GM21619 (cell line): ENCODE results near the gene PPP1R3D.
"Not testable (repeated sequence)": the region's sequence is repeated elsewhere in the genome, so short reads cannot be mapped to it uniquely, and the experiment has no call there.

Experiments used
- ATAC-seq: cut with Tn5 transposase; IDR thresholded peaks from one replicate; pipeline ENCODE4 v1.9.1; 2021; ENCODE audit not compliant: unreplicated experiment

PPP1R3D gene

GRCh38 chr20:59925899-59926298, 14.2 kb downstream of the PPP1R3D start:
- ATAC-seq, result no peak

DNA sequence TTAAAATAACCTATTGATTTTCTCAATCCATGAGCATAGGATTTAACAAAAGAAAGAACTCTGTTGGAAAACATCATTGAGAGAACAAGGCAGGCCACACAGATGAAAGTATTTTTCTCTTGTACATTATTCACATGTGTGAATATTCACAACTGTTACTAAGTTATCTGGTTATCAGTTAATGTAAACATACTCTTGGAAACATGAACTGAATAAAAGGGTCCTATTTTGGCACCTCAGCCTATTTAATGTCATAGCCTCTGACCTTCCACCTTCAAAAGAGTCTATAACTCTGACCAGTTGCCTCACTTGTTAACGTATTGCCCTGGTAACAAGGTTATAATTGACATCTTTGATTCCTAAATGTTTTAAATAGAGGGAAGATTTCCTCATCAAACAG, 14.7 kb downstream of the PPP1R3D start:
- ATAC-seq, result no peak

GRCh38 chr20:59923514-59923913, 16.6 kb downstream of the PPP1R3D start:
- ATAC-seq, result no peak

DNA sequence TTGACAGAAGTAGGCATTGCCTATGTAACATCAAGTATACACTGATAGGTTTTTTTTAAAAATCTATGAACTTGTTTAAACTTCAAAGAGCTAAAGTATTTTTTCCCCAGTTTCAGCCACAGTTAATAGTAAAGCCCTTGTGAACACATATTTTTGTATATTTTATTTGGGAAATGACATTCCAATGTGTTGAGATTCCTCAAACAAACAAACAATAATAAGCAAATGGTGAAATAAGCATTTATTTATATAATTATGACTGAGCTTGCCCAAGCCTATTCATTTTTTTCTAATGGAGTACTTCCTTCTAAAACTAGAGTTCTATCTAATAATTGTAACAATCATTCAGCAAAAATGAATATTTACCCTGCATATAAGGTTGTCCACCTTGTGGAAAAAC, 19.2 kb downstream of the PPP1R3D start:
- no peak for ATAC-seq

GRCh38 chr20:59912609-59913008, 27.5 kb downstream of the PPP1R3D start:
- no peak for ATAC-seq

GRCh38 chr20:59911041-59911440, 29.1 kb downstream of the PPP1R3D start:
- ATAC-seq, result no peak

GRCh38 chr20:59908855-59909254, 31.2 kb downstream of the PPP1R3D start:
- no peak for ATAC-seq

DNA sequence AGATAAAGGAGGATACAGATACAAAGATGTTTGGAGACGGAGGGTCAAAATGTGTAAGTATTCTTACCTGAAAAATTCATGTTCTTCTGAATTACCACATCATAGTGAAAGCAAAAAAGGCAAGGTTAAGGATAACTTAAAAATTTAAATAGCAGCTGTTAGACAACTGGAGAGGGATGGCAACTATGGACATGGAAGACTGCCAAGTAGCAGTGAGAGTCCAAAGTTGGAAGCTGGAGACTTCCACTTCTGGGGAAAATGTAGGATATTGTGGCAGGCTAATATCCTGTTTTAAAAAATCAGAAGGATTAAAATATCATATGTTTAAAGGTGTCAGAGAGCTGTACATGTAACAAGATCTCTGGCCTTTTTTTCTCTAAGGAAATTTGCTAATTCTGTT, 36.5 kb downstream of the PPP1R3D start:
- ATAC-seq, result no peak

DNA sequence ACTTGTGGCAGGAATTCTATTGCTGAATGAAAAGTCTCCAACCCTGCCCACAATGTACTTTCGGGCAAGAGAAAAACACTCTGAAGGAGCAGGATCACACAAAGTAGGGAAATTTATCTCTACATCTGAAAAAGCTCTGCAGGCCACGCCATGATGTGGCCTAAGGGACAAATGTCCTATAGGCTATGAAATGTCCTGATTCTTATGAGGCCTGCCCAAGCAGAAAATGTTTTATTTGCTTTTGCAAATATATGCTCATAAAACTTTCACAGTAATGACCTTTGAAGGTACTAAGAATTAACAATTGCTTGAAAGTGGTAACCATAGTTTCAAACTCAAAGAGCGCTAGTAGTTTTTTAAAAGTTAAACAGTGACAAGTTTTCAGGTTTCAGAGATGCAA, 37.6 kb downstream of the PPP1R3D start:
- ATAC-seq, result no peak

DNA sequence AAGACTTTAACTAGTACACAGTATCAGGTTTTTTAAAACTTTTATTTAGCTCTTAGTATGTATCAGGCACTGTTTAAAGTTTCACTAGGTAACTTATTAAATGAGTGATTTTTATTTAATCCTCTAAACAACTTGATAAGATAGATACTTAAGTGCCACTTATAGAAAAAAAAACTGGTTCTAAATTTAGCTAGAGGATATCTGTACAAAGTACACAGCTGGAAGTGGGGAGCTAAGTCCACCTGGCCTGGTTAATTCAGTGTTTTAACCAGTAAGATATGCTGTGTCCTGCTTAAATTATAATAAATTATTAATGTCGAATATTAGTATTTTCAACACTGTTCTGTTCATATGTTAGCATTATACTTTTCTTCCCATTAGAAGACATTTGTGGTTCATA, 44.2 kb downstream of the PPP1R3D start:
- ATAC-seq, result no peak

DNA sequence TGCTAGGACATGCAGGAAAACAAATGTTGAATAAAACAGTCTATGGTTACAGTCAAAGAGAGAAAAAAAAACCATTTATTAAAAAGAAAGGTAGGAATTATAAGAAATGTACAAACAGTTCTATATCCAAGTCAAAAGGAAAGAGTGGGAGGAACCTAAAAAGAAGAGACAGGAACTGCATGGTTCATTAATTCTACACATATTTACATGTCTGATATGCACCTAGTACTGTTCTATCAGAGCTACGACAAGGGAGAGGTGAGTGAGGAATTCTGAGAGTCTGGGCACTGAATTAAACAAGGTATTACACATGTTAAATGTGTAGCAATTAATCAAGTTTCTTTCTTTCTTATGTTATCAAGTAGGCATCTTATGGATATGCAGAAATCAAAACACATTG, 48.5 kb downstream of the PPP1R3D start:
- ATAC-seq, result no peak

GRCh38 chr20:59890035-59890434, 50.1 kb downstream of the PPP1R3D start:
- not testable (repeated sequence) for ATAC-seq

- ATAC-seq, result no peak
Measured at GRCh38 chr20:59888050-59888449, 52.1 kb downstream of the PPP1R3D start.
